Measurements from ENCODE around the gene SHISA9. TPM values are rescaled to one million over a fixed set of nuclear protein-coding genes. Genes with fewer than 3 reads are reported as not detected.

Gene SHISA9
- total and polyA plus RNA-seq, 4 donors: under 0.01 to 0.46 (median 0.07) TPM

- ATAC-seq (ENCODE audit: insufficient read depth, low FRiP score): no peak
- H3K4me1 ChIP-seq (ENCODE audit: control insufficient read depth in 5 of 5, insufficient read depth in 5 of 5, low read length in 5 of 5): no peaks in the 10 kb centered on the region
- TF ChIP-seq, protein P1, sequence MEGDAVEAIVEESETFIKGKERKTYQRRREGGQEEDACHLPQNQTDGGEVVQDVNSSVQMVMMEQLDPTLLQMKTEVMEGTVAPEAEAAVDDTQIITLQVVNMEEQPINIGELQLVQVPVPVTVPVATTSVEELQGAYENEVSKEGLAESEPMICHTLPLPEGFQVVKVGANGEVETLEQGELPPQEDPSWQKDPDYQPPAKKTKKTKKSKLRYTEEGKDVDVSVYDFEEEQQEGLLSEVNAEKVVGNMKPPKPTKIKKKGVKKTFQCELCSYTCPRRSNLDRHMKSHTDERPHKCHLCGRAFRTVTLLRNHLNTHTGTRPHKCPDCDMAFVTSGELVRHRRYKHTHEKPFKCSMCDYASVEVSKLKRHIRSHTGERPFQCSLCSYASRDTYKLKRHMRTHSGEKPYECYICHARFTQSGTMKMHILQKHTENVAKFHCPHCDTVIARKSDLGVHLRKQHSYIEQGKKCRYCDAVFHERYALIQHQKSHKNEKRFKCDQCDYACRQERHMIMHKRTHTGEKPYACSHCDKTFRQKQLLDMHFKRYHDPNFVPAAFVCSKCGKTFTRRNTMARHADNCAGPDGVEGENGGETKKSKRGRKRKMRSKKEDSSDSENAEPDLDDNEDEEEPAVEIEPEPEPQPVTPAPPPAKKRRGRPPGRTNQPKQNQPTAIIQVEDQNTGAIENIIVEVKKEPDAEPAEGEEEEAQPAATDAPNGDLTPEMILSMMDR (IDR thresholded peaks at IDR 0.05; ENCODE audit: control extremely low read depth, extremely low read depth): no peak
- H3K9ac ChIP-seq (ENCODE audit: insufficient read depth in 1 of 2, low read length in 2 of 2): no peak overlapping the region
- H3K4me3 ChIP-seq: no peak overlapping the region
- no peaks in the 10 kb centered on the region for H3K36me3 ChIP-seq (ENCODE audit: control insufficient read depth in 4 of 4, insufficient read depth in 4 of 4, low read length in 4 of 4)
- H3K27ac ChIP-seq (ENCODE audit: low read depth in 1 of 2, low read length in 1 of 2): no peak overlapping the region
- no peaks in the 10 kb centered on the region for H3K27me3 ChIP-seq (ENCODE audit: control insufficient read depth in 3 of 3, insufficient read depth in 3 of 3, low read length in 2 of 3)
- peaks cover 0 to 4% (median 2%) of the 10 kb centered on the region in 4 donors for H3K9me3 ChIP-seq (ENCODE audit: control insufficient read depth in 4 of 4, insufficient read depth in 3 of 4, low read length in 3 of 4)
- DNase-seq: no peak
- 66 to 84% methylated on average over 5 of the region's 5 CpGs for WGBS, 2 donors
These were observed 140.4 kb downstream of the SHISA9 start for GRCh38 chr16:13041646-13042290.

- Histone ChIP-seq H3K27me3 (ENCODE audit: control insufficient read depth in 3 of 3, insufficient read depth in 3 of 3, low read length in 2 of 3) (no peaks in the 10 kb centered on the region), H3K4me3 (no peak overlapping the region), H3K9me3 (ENCODE audit: control insufficient read depth in 4 of 4, insufficient read depth in 3 of 4, low read length in 3 of 4) (peaks cover 0 to 4% (median 2%) of the 10 kb centered on the region in 4 donors), H3K4me1 (ENCODE audit: control insufficient read depth in 5 of 5, insufficient read depth in 5 of 5, low read length in 5 of 5) (no peaks in the 10 kb centered on the region), H3K36me3 (ENCODE audit: control insufficient read depth in 4 of 4, insufficient read depth in 4 of 4, low read length in 4 of 4) (no peaks in the 10 kb centered on the region), H3K9ac (ENCODE audit: insufficient read depth in 1 of 2, low read length in 2 of 2) (no peak overlapping the region), H3K27ac (ENCODE audit: low read depth in 1 of 2, low read length in 1 of 2) (no peak overlapping the region)
- TF ChIP-seq, protein P1 (IDR thresholded peaks at IDR 0.05; ENCODE audit: control extremely low read depth, extremely low read depth): no peak
- ATAC-seq (ENCODE audit: insufficient read depth, low FRiP score): no peak
- DNase-seq: no peak
These were observed 140.9 kb downstream of the SHISA9 start for GRCh38 chr16:13042291-13042685.

DNA sequence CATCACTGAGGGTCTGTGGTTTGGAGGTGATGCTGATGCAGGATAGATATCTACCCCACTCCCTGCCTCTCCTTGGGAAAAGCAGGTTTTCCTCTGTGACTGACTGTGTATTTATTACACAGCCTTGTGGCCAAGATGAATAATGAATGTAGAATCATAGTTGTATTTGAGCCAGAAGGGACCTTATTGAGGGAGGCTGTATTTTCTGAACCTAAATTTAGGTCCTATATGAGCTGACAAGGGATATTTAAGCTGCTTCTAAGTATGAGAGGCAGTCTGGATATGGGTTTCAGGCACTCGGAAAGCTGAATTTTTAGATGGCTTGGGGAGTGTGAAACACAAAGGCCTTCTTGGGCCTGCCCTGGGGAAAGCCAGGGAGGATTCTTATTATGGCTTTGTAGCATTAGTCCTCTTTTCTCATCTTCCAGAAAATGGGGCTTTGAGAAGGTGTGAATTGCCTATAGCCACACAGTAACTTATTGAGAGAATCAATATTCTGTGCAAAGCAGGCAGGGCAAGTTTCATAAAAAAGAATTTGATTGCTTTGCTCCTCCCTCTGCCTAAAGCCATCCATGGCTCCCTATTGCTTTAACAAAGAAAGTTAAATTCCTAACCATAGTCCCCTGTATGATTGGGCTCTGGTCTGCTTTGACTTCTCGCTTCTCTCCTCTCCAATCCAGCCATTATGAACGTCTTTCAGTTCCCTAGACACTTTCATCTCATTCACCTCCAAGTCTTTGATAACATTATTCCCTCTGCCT, 144.8 kb downstream of the SHISA9 start:
- H3K4me3 ChIP-seq: no peak overlapping the region
- TF ChIP-seq, protein P1 (IDR thresholded peaks at IDR 0.05; ENCODE audit: control extremely low read depth, extremely low read depth): no peak
- no peaks in the 10 kb centered on the region for H3K27me3 ChIP-seq (ENCODE audit: control insufficient read depth in 3 of 3, insufficient read depth in 3 of 3, low read length in 2 of 3)
- WGBS, 2 donors: 79 to 92% methylated on average over 3 of the region's 3 CpGs
- ATAC-seq (ENCODE audit: insufficient read depth, low FRiP score) (no peak), DNase-seq (no peak)
- no peak overlapping the region for H3K27ac ChIP-seq (ENCODE audit: low read depth in 1 of 2, low read length in 1 of 2)
- peaks cover 0 to 5% (median 2%) of the 10 kb centered on the region in 4 donors for H3K9me3 ChIP-seq (ENCODE audit: control insufficient read depth in 4 of 4, insufficient read depth in 3 of 4, low read length in 3 of 4)
- H3K36me3 ChIP-seq (ENCODE audit: control insufficient read depth in 4 of 4, insufficient read depth in 4 of 4, low read length in 4 of 4): no peaks in the 10 kb centered on the region
- no peak overlapping the region for H3K9ac ChIP-seq (ENCODE audit: insufficient read depth in 1 of 2, low read length in 2 of 2)
- no peaks in the 10 kb centered on the region for H3K4me1 ChIP-seq (ENCODE audit: control insufficient read depth in 5 of 5, insufficient read depth in 5 of 5, low read length in 5 of 5)
